Breast epithelium (tissue), 4 donors: ENCODE measurements around the gene ARHGEF26. TPM values are rescaled to one million over a fixed set of nuclear protein-coding genes. Genes with fewer than 3 reads are reported as not detected.

ENCODE experiments used
- DNase-seq, 2 donors: peaks; one replicate each; pipeline ENCODE4 v3.0.0-alpha.2; 2019; ENCODE audit warnings: low spot score in 2 of 2
- H3K27ac ChIP-seq, 2 donors: fragments of 200-600 bp; sonication (generic) in 1 of 2; one replicate each; pipeline ENCODE4 v1.5.1; 2016 to 2019; ENCODE audit warnings: mild to moderate bottlenecking in 1 of 2
- H3K27me3 ChIP-seq, 2 donors: fragments of 200-600 bp; sonication (generic) in 1 of 2; one replicate each; pipeline versions ENCODE4 v1.5.1 to v1.6.0; 2017 to 2019; ENCODE audit warnings: control low read depth in 1 of 2, mild to moderate bottlenecking in 1 of 2
- H3K36me3 ChIP-seq: fragments of 200-600 bp; one replicate; pipeline ENCODE4 v1.5.1; 2019
- H3K4me1 ChIP-seq, 2 donors: fragments of 200-600 bp; sonication (generic); one replicate each; pipeline ENCODE4 v1.5.1; 2016 to 2019; ENCODE audit warnings: control low read depth in 1 of 2
- H3K4me3 ChIP-seq, 3 donors: fragments of 200-600 bp; sonication (generic); 1 replicate in 2 of 3; 2 replicates in 1 of 3; pipeline ENCODE4 v1.5.1; 2016 to 2019; ENCODE audit warnings: mild to moderate bottlenecking in 3 of 3, moderate library complexity in 2 of 3
- H3K9me3 ChIP-seq, 2 donors: fragments of 200-600 bp; sonication (generic) in 1 of 2; one replicate each; pipeline ENCODE4 v1.5.1; 2016 to 2019; ENCODE audit warnings: control low read depth in 1 of 2
- POLR2A ChIP-seq: fragments of 450-650 bp; IDR thresholded peaks from one replicate; pipeline ENCODE4 v1.6.1; 2016; ENCODE audit warnings: antibody characterized with exemption, mild to moderate bottlenecking, moderate library complexity
- POLR2AphosphoS5 ChIP-seq, 3 donors: sonication (generic); formaldehyde crosslinking; IDR thresholded peaks; one replicate each; pipeline ENCODE4 v1.6.1; 2017; ENCODE audit warnings: antibody characterized with exemption in 3 of 3
- intact Hi-C: fragments of 100-400 bp; cut with DNase I; formaldehyde crosslinking; loops from one replicate; pipeline ENCODE4 v1.15.1; 2023; ENCODE audit warnings: low total_unique reads
- total RNA-seq, 3 donors: library from RNA; depleted of rRNA; stranded (reverse); fragments of >200 nt; gene quantifications; one replicate each; pipeline ENCODE4 v1.1.0, GENCODE V29; 2016
- TF ChIP-seq, protein P1 (sequence below), 3 donors: fragments of 450-650 bp; IDR thresholded peaks; one replicate each; pipeline ENCODE4 v1.5.1; 2016 to 2017; ENCODE audit warnings: antibody characterized with exemption in 3 of 3, mild to moderate bottlenecking in 3 of 3, moderate library complexity in 3 of 3

The ARHGEF26 gene
- total RNA-seq, 3 donors from 2014 or later, result 16.7 to 20.2 (median 19.8) TPM

- Histone ChIP-seq H3K36me3 (no peaks in the 10 kb centered on the region), H3K4me1 (no peaks in the 10 kb centered on the region), H3K27me3 (no peaks in the 10 kb centered on the region), H3K27ac (no peak overlapping the region), H3K4me3 (no peak overlapping the region), H3K9me3 (peaks cover 0 to under 1% of the 10 kb centered on the region in 2 donors)
- TF ChIP-seq, protein P1, sequence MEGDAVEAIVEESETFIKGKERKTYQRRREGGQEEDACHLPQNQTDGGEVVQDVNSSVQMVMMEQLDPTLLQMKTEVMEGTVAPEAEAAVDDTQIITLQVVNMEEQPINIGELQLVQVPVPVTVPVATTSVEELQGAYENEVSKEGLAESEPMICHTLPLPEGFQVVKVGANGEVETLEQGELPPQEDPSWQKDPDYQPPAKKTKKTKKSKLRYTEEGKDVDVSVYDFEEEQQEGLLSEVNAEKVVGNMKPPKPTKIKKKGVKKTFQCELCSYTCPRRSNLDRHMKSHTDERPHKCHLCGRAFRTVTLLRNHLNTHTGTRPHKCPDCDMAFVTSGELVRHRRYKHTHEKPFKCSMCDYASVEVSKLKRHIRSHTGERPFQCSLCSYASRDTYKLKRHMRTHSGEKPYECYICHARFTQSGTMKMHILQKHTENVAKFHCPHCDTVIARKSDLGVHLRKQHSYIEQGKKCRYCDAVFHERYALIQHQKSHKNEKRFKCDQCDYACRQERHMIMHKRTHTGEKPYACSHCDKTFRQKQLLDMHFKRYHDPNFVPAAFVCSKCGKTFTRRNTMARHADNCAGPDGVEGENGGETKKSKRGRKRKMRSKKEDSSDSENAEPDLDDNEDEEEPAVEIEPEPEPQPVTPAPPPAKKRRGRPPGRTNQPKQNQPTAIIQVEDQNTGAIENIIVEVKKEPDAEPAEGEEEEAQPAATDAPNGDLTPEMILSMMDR (IDR thresholded peaks at IDR 0.05), result no peak
- no peak for TF ChIP-seq POLR2A
- no peak for TF ChIP-seq POLR2AphosphoS5 (IDR thresholded peaks at IDR 0.05)
- DNase-seq, result no peak
- intact Hi-C loops, result no loop called here
These were observed 73.7 kb downstream of the ARHGEF26 start for GRCh38 chr3:154194877-154195276.

DNA sequence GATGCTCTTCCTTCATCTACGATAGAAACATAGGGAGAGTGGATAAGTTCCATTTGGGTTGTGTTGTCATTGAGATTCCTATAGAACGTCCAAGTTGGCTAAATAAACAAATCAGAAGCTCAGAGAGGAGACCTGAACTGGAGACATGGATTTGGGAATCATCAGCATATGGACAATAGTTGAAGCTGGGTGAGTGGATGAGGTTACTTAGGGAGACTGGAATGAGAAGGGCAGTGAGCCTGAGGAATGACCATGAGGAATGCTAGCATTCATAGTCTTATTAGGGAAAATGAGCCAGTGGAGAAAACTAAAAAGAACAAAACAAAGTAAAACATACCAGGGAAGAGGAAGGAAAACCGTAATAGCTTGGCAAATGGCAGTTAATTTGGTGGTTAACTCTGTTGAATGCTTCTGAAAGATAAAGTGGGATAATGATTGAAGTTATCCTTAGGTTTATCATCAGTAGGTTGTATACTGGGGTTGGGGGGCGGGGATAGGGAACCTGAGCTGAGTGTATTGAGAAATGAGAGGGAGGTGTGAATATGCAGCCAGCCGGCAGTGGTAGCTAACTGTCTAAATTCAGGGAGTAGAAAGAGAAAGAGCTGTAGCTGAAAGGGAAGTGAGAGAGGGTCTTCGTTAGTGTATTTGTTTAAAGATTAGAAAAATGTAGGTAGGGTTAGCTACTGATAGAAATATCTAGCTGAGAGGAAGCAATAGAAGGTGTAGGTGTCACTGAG lies 74.6 kb downstream of the ARHGEF26 start:
- peaks cover 0 to 8% of the 10 kb centered on the region in 2 donors for H3K9me3 ChIP-seq
- intact Hi-C loops, result no loop called here
- no peak for DNase-seq
- H3K27me3 ChIP-seq, result no peaks in the 10 kb centered on the region
- no peaks in the 10 kb centered on the region for H3K4me1 ChIP-seq
- no peak overlapping the region for H3K27ac ChIP-seq
- TF ChIP-seq, protein P1 (IDR thresholded peaks at IDR 0.05), result no peak
- TF ChIP-seq POLR2AphosphoS5 (IDR thresholded peaks at IDR 0.05), result no peak
- TF ChIP-seq POLR2A, result no peak
- no peak overlapping the region for H3K4me3 ChIP-seq
- no peaks in the 10 kb centered on the region for H3K36me3 ChIP-seq

GRCh38 chr3:154197751-154198150 lies 76.6 kb downstream of the ARHGEF26 start:
- intact Hi-C loops, result no loop called here
- peaks cover 0 to 8% of the 10 kb centered on the region in 2 donors for H3K9me3 ChIP-seq
- DNase-seq, result no peak
- no peak overlapping the region for H3K4me3 ChIP-seq
- no peaks in the 10 kb centered on the region for H3K4me1 ChIP-seq
- H3K36me3 ChIP-seq, result no peaks in the 10 kb centered on the region
- no peak overlapping the region for H3K27ac ChIP-seq
- no peaks in the 10 kb centered on the region for H3K27me3 ChIP-seq
- TF ChIP-seq POLR2AphosphoS5 (IDR thresholded peaks at IDR 0.05) (no peak), POLR2A (no peak)
- TF ChIP-seq, protein P1 (IDR thresholded peaks at IDR 0.05), result no peak

DNA sequence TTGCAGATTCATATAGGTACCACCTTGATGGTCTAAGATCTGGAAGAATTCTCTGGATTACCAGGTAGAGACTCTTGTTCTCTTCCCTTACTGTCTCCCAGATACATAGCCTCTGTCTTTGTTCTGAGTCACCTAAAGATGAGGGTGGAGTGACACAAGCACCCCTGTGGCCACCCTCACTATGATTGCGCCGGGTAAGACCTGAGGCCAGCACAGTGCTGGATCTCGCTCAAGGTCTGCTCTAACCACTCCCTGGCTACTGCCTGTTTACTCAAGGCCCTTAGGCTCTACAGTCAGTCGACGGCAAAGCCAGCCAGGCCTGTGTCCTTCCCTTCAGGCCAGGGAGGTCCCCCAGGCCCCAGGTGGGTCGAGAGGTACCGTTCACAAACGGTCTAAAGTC lies 88.3 kb downstream of the ARHGEF26 start:
- H3K27ac ChIP-seq, result no peak overlapping the region
- intact Hi-C loops, result no loop called here
- peaks cover 0 to 7% of the 10 kb centered on the region in 2 donors for H3K9me3 ChIP-seq
- H3K27me3 ChIP-seq, result no peaks in the 10 kb centered on the region
- H3K4me1 ChIP-seq, result no peaks in the 10 kb centered on the region
- no peak for DNase-seq
- no peaks in the 10 kb centered on the region for H3K36me3 ChIP-seq
- no peak for TF ChIP-seq POLR2A
- TF ChIP-seq POLR2AphosphoS5 (IDR thresholded peaks at IDR 0.05), result no peak
- TF ChIP-seq, protein P1 (IDR thresholded peaks at IDR 0.05), result no peak
- no peak overlapping the region for H3K4me3 ChIP-seq

GRCh38 chr3:154210986-154211385 lies 89.8 kb downstream of the ARHGEF26 start:
- H3K4me1 ChIP-seq, result no peaks in the 10 kb centered on the region
- H3K27ac ChIP-seq, result no peak overlapping the region
- no peak for TF ChIP-seq POLR2A
- no peaks in the 10 kb centered on the region for H3K27me3 ChIP-seq
- H3K36me3 ChIP-seq, result no peaks in the 10 kb centered on the region
- no peak overlapping the region for H3K4me3 ChIP-seq
- no peaks in the 10 kb centered on the region for H3K9me3 ChIP-seq
- intact Hi-C loops, result no loop called here
- DNase-seq, result no peak
